ENCODE results near the gene PTCH2. TPM values are rescaled to one million over a fixed set of nuclear protein-coding genes. Genes with fewer than 3 reads are reported as not detected.
A peak's percentile ranks its signal among the peaks of the same experiment; 100 is the strongest.

PTCH2 gene
- total and polyA plus RNA-seq, 2 of the 13 experiments (the other 11 are each of a cell fraction or from before 2014, with no cell fraction given) = 0.60 to 1.5 TPM

DNA sequence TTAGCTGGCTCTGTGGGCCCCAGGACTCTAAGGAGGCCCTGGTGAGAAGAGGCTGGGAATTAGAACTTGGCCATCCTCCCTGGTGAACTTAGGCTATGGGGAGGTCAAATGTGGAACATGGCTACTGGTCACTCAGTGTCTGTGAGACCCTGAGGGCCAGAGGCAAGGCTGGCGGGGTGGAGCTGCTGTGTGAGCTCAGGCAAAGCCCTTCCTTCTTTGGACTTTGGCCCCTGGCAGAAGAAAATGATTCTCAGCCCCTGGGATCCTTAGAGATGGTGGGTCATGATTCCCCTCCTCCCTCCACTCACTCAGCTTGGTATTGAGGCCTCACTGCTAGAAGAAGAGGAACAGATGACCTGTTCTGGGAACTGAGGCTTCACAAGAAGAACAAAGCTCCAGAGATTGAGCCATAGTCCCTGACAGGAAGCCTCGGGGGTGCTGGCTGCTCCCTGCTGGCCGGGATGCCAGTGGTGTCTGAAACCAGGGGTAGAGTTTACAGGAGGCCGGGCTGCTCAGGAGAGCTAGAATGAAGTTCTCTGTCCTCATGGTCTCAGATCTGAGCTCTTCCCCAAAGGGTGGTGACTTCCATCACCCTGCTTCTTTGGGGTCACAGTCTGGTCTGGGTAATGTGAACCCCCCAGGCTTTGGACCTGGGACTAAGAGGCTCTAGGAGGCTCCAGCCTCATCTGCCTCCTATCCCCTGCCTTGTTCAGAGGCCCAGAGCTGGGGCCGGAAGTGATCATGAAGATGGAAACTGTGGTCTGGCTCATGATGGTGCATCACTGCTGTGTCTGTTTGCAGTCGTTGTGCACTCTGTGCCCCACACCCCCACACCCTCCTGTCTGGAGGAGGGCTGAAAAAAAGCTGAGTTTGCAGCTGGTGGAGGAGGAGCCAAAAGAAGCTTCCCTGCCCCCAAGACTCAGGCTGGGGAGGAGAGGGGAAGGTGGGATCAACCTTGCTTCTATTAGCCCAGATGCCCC lies 33.8 kb downstream of the PTCH2 start (continued):
- no peak for TF ChIP-seq ETV6 (CRISPR knock-in tag; conservative IDR thresholded peaks at IDR 0.05)
- no peak; the same call in none of the 2 replicates for TF ChIP-seq ELF1 (CRISPR knock-in tag; IDR thresholded peaks at IDR 0.05)
- no peak for TF ChIP-seq ZFAT (CRISPR knock-in tag; conservative IDR thresholded peaks at IDR 0.05)
- no peak for TF ChIP-seq ZNF224 (CRISPR knock-in tag; IDR thresholded peaks at IDR 0.05)
- TF ChIP-seq, protein P1, sequence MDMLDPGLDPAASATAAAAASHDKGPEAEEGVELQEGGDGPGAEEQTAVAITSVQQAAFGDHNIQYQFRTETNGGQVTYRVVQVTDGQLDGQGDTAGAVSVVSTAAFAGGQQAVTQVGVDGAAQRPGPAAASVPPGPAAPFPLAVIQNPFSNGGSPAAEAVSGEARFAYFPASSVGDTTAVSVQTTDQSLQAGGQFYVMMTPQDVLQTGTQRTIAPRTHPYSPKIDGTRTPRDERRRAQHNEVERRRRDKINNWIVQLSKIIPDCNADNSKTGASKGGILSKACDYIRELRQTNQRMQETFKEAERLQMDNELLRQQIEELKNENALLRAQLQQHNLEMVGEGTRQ (IDR thresholded peaks at IDR 0.05; ENCODE audit: low read depth, low read length) = no peak
- TF ChIP-seq, protein P1 (CRISPR knock-in tag; IDR thresholded peaks at IDR 0.05; ENCODE audit: borderline replicate concordance) = no peak
- TF ChIP-seq HMG20B (CRISPR knock-in tag; conservative IDR thresholded peaks at IDR 0.05) = no peak
- TF ChIP-seq SRY (CRISPR knock-in tag; IDR thresholded peaks at IDR 0.05) = no peak
- peak; percentile 46 for TF ChIP-seq TBX2 (CRISPR knock-in tag; IDR thresholded peaks at IDR 0.05; ENCODE audit: borderline replicate concordance)
- TF ChIP-seq FLYWCH1 (CRISPR knock-in tag; IDR thresholded peaks at IDR 0.05) = no peak
- TF ChIP-seq ZSCAN12 (CRISPR knock-in tag; IDR thresholded peaks at IDR 0.05) = no peak
- TF ChIP-seq, protein P2, sequence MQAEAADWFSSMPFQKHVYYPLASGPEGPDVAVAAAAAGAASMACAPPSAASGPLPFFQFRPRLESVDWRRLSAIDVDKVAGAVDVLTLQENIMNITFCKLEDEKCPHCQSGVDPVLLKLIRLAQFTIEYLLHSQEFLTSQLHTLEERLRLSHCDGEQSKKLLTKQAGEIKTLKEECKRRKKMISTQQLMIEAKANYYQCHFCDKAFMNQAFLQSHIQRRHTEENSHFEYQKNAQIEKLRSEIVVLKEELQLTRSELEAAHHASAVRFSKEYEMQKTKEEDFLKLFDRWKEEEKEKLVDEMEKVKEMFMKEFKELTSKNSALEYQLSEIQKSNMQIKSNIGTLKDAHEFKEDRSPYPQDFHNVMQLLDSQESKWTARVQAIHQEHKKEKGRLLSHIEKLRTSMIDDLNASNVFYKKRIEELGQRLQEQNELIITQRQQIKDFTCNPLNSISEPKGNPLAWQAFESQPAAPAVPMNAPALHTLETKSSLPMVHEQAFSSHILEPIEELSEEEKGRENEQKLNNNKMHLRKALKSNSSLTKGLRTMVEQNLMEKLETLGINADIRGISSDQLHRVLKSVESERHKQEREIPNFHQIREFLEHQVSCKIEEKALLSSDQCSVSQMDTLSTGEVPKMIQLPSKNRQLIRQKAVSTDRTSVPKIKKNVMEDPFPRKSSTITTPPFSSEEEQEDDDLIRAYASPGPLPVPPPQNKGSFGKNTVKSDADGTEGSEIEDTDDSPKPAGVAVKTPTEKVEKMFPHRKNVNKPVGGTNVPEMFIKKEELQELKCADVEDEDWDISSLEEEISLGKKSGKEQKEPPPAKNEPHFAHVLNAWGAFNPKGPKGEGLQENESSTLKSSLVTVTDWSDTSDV (CRISPR knock-in tag; IDR thresholded peaks at IDR 0.05) = no peak
- peak; percentile 11; the same call in 1 of the 2 replicates for TF ChIP-seq SSRP1 (CRISPR knock-in tag; IDR thresholded peaks at IDR 0.05)
- TF ChIP-seq DNMT1 (CRISPR knock-in tag; IDR thresholded peaks at IDR 0.05) = no peak
- no peak for TF ChIP-seq NR3C1 (CRISPR knock-in tag; IDR thresholded peaks at IDR 0.05)
- TF ChIP-seq ZNF629 (CRISPR knock-in tag; conservative IDR thresholded peaks at IDR 0.05) = 0 out of 2 replicates have a peak, but pooled peaks have one; percentile 2
- peak; percentile 9; the same call in 1 of the 2 replicates for TF ChIP-seq PHF21A (CRISPR knock-in tag; IDR thresholded peaks at IDR 0.05)
- TF ChIP-seq ARNTL (CRISPR knock-in tag; IDR thresholded peaks at IDR 0.05) = no peak; the same call in 1 of the 2 replicates
- 0 out of 2 replicates have a peak, but pooled peaks have one; percentile 50 for TF ChIP-seq ZBTB7A (CRISPR knock-in tag; IDR thresholded peaks at IDR 0.05)
- TF ChIP-seq MAFF (IDR thresholded peaks at IDR 0.05; ENCODE audit: low read depth, low read length) = peak; percentile 78
- TF ChIP-seq ZNF121 (CRISPR knock-in tag; IDR thresholded peaks at IDR 0.05) = no peak
- TF ChIP-seq ZNF354B (CRISPR knock-in tag; IDR thresholded peaks at IDR 0.05) = no peak
- 0 out of 2 replicates have a peak, but pooled peaks have one; percentile 22 for TF ChIP-seq ZSCAN25 (CRISPR knock-in tag; IDR thresholded peaks at IDR 0.05)
- no peak for TF ChIP-seq RFX5 (IDR thresholded peaks at IDR 0.05; ENCODE audit: low read depth, low read length)
- no peak for TF ChIP-seq PRPF4 (IDR thresholded peaks at IDR 0.05; ENCODE audit: low read depth, low read length, poor library complexity, severe bottlenecking)
- no peak for TF ChIP-seq JDP2 (CRISPR knock-in tag; IDR thresholded peaks at IDR 0.05; ENCODE audit: borderline replicate concordance)
- TF ChIP-seq SNAPC5 (CRISPR knock-in tag; IDR thresholded peaks at IDR 0.05; ENCODE audit: borderline replicate concordance) = no peak

Measured in HepG2 (cell line).